B cell (primary cell): ENCODE measurements around the gene CYP1A1. TPM values are rescaled to one million over a fixed set of nuclear protein-coding genes. Genes with fewer than 3 reads are reported as not detected.

Experiments used
- ATAC-seq: fragments of 200-7000 bp; cut with Tn5 transposase; one replicate; pipeline ENCODE4 v1.10.0; 2021; ENCODE audit warnings: low read depth, mild to moderate bottlenecking, moderate number of reproducible peaks, moderate library complexity
- CTCF ChIA-PET: fragments of 350-600 bp; sonication (Branson Sonifier 250); formaldehyde crosslinking; loops from one replicate; lab custom pipeline; 2021; ENCODE audit warnings: antibody characterized with exemption, inconsistent platforms; lab: Charles Lee
- POLR2A ChIA-PET: fragments of 350-600 bp; sonication (Branson Sonifier 250); formaldehyde crosslinking; loops from one replicate; lab custom pipeline; 2021; ENCODE audit warnings: antibody characterized with exemption; lab: Charles Lee
- DNase-seq: peaks from one replicate; pipeline ENCODE4 v3.0.0; 2013
- H2AFZ ChIP-seq: 2 replicates; pipeline ENCODE4 v1.6.1; 2012; ENCODE audit warnings: mild to moderate bottlenecking, low read depth, low read length; ENCODE audit not compliant: insufficient read depth, poor library complexity, severe bottlenecking
- H3K27ac ChIP-seq, 2 donors: 1 replicate in 1 of 2; 2 replicates in 1 of 2; pipeline ENCODE4 v1.5.1; 2012 to 2013; ENCODE audit warnings: low read length in 2 of 2, mild to moderate bottlenecking in 2 of 2, moderate library complexity in 1 of 2
- H3K27me3 ChIP-seq, 4 experiments: fragments of 200-600 bp in 1 of 4; sonication (generic) in 1 of 4; replicated peaks in 1 of 4; 1 replicate in 2 of 4; 2 replicates in 2 of 4; pipeline versions ENCODE4 v1.6.1 to v1.7.0; 2013 to 2016; ENCODE audit warnings: low read length in 3 of 4, mild to moderate bottlenecking in 2 of 4, mixed read lengths in 1 of 4, moderate library complexity in 1 of 4; ENCODE audit not compliant: insufficient read depth in 4 of 4, control insufficient read depth in 3 of 4; ENCODE audit errors: control extremely low read depth in 1 of 4
- H3K36me3 ChIP-seq, 2 experiments: replicated peaks in 1 of 2; 1 replicate in 1 of 2; 2 replicates in 1 of 2; pipeline versions ENCODE4 v1.6.1 to v1.7.1; 2013; ENCODE audit warnings: low read length in 1 of 2; ENCODE audit not compliant: insufficient read depth in 2 of 2, control insufficient read depth in 1 of 2; ENCODE audit errors: control extremely low read depth in 1 of 2, extremely low read depth in 1 of 2
- H3K4me1 ChIP-seq, 2 donors: fragments of 200-600 bp in 1 of 2; sonication (generic) in 1 of 2; 1 replicate in 1 of 2; 2 replicates in 1 of 2; pipeline versions ENCODE4 v1.5.1 to v1.6.1; 2013 to 2017; ENCODE audit warnings: low read length in 2 of 2; ENCODE audit not compliant: control insufficient read depth in 2 of 2, insufficient read depth in 2 of 2
- H3K4me2 ChIP-seq: replicated peaks from 2 replicates; pipeline ENCODE3; 2012; ENCODE audit warnings: mild to moderate bottlenecking, low read depth, low read length; ENCODE audit not compliant: poor library complexity, severe bottlenecking
- H3K4me3 ChIP-seq, 5 experiments: fragments of 200-600 bp in 1 of 5; sonication (generic) in 1 of 5; 1 replicate in 3 of 5; 2 replicates in 2 of 5; pipeline versions ENCODE4 v1.5.1 to v1.7.0; 2011 to 2016; ENCODE audit warnings: low read length in 4 of 5, mild to moderate bottlenecking in 4 of 5, low read depth in 2 of 5, control low read depth in 1 of 5, moderate library complexity in 1 of 5; ENCODE audit not compliant: insufficient read depth in 1 of 5; ENCODE audit errors: control extremely low read depth in 1 of 5, extremely low read depth in 1 of 5
- H3K79me2 ChIP-seq: fragments of 200-600 bp; sonication (generic); one replicate; pipeline ENCODE4 v1.6.0; 2016; ENCODE audit warnings: low read length; ENCODE audit not compliant: control insufficient read depth, insufficient read depth
- H3K9ac ChIP-seq: fragments of 200-600 bp; sonication (generic); 2 replicates; pipeline ENCODE4 v1.6.1; 2017; ENCODE audit warnings: mild to moderate bottlenecking, low read length, moderate library complexity
- H3K9me3 ChIP-seq, 3 donors: one replicate each; pipeline versions ENCODE4 v1.6.1 to v1.7.1; 2013; ENCODE audit warnings: low read length in 2 of 3; ENCODE audit not compliant: control insufficient read depth in 2 of 3, insufficient read depth in 1 of 3; ENCODE audit errors: control extremely low read depth in 1 of 3
- H4K20me1 ChIP-seq: 2 replicates; pipeline ENCODE4 v1.6.0; 2012; ENCODE audit warnings: mild to moderate bottlenecking, low read length; ENCODE audit not compliant: insufficient read depth, control insufficient read depth, poor library complexity, severe bottlenecking
- H3K27ac Mint-ChIP-seq: one replicate; pipeline ENCODE4 v1.8.0; 2021; ENCODE audit warnings: mixed read lengths
- H3K27me3 Mint-ChIP-seq: one replicate; pipeline ENCODE4 v1.8.0; 2021; ENCODE audit warnings: mixed read lengths
- H3K4me1 Mint-ChIP-seq: one replicate; pipeline ENCODE4 v1.8.0; 2021; ENCODE audit warnings: mixed read lengths
- H3K4me3 Mint-ChIP-seq: one replicate; pipeline ENCODE4 v1.8.0; 2021; ENCODE audit warnings: mixed read lengths
- H3K9me3 Mint-ChIP-seq: one replicate; pipeline ENCODE4 v1.8.0; 2022; ENCODE audit warnings: mixed read lengths; ENCODE audit not compliant: insufficient read depth
- CTCF ChIP-seq: fragments of 200-600 bp; IDR thresholded peaks from one replicate; pipeline ENCODE4 v1.8.0; 2022; ENCODE audit warnings: antibody characterized with exemption, mild to moderate bottlenecking
- EZH2 ChIP-seq: IDR thresholded peaks from 2 replicates; pipeline ENCODE4 v1.6.1; 2012; ENCODE audit warnings: borderline replicate concordance, low read depth, mild to moderate bottlenecking, moderate library complexity, low read length; ENCODE audit not compliant: insufficient read depth, poor library complexity, severe bottlenecking
- WGBS: methylation state at CpG from one replicate; pipeline ENCODE4 v1.1.5; 2013; ENCODE audit warnings: missing lambda C conversion rate; ENCODE audit not compliant: insufficient coverage; 5-methylcytosine and 5-hydroxymethylcytosine counted together
- intact Hi-C: fragments of 100-400 bp; cut with micrococcal nuclease; formaldehyde crosslinking; loops from one replicate; pipeline ENCODE4 v1.10.0; 2022
- polyA plus RNA-seq: library from polyadenylated mRNA; depleted of rRNA; stranded (reverse); fragments of >200 nt; gene quantifications from 2 replicates; pipeline ENCODE4 v1.2.3, GENCODE V29; 2012
- total RNA-seq, 2 donors: library from RNA; stranded (reverse); fragments of 120-200 nt in 1 of 2; gene quantifications; 1 replicate in 1 of 2; 2 replicates in 1 of 2; pipeline versions ENCODE4 v1.2.3 to v1.2.4, GENCODE V29; 2013 to 2022

Gene CYP1A1
- total and polyA plus RNA-seq, 2 donors (not counting 1 experiment from before 2014, with no cell fraction given) = 0.24 TPM; not detected in 1

GRCh38 chr15:74749832-74750231, 24.5 kb upstream of the CYP1A1 start:
- ATAC-seq = no peak
- H3K9me3 ChIP-seq = no peaks in the 10 kb centered on the region

More at GRCh38 chr15:74749832-74750231, 24.5 kb upstream of the CYP1A1 start:
- WGBS = 96% methylated on average over 20 of the region's 20 CpGs
- Mint-ChIP-seq H3K9me3 (no peaks in the 10 kb centered on the region), H3K27me3 (peaks cover 9% of the 10 kb centered on the region), H3K4me1 (no peaks in the 10 kb centered on the region), H3K4me3 (no peak overlapping the region), H3K27ac (no peak overlapping the region)
- no peak overlapping the region for H3K9ac ChIP-seq
- no peaks in the 10 kb centered on the region for H4K20me1 ChIP-seq
- no peaks in the 10 kb centered on the region for H3K36me3 ChIP-seq
- H2AFZ ChIP-seq = no peak overlapping the region
- no peak for DNase-seq
- intact Hi-C loops = no loop called here
- ChIA-PET CTCF (interaction anchor here (0.5 kb wide), 1 partner anchor 225 kb away, joined by 3 read pairs; no protein-coding TSS in a partner anchor), POLR2A (no interaction called here)
- no peaks in the 10 kb centered on the region for H3K4me1 ChIP-seq
- no peak for TF ChIP-seq EZH2
- no peak for TF ChIP-seq CTCF
- no peak overlapping the region for H3K27ac ChIP-seq
- H3K79me2 ChIP-seq = no peaks in the 10 kb centered on the region
- H3K27me3 ChIP-seq = no peaks in the 10 kb centered on the region
- no peak overlapping the region for H3K4me3 ChIP-seq
- no peak overlapping the region for H3K4me2 ChIP-seq
